ENCODE measurements around the gene ZNF362. TPM values are rescaled to one million over a fixed set of nuclear protein-coding genes. Genes with fewer than 3 reads are reported as not detected.

ZNF362 gene
- total RNA-seq, 1 experiment from 2014 or later, result 11.1 TPM

GRCh38 chr1:33256221-33256470 lies 146 bp upstream of the ZNF362 start:
- peaks cover 10 to 20% of the 10 kb centered on the region in 2 experiments for H3K4me1 ChIP-seq (ENCODE audit: control insufficient read depth in 1 of 2, insufficient read depth in 2 of 2, low read length in 2 of 2)

More at GRCh38 chr1:33256221-33256470, 146 bp upstream of the ZNF362 start:
- H3K36me3 ChIP-seq (ENCODE audit: control insufficient read depth in 1 of 2, insufficient read depth in 2 of 2, low read length in 2 of 2), result no peaks in the 10 kb centered on the region
- 0 out of 2 replicates have a peak, but pooled peaks cover 4% of the 10 kb centered on the region for H3K79me2 ChIP-seq (ENCODE audit: insufficient read depth, low read length)
- DNase-seq (ENCODE audit: low read depth, low spot score) (no peak), ATAC-seq (no peak)
- H3K4me3 ChIP-seq (replicated peaks in 1 of 2; ENCODE audit: low read depth in 1 of 2, low read length in 2 of 2), result peak overlapping the region; percentile 25 to 49; a peak in 3 of 4 replicates
- H3K9me3 ChIP-seq (ENCODE audit: control insufficient read depth in 1 of 2, insufficient read depth in 1 of 2, low read depth in 1 of 2, low read length in 2 of 2), result no peaks in the 10 kb centered on the region
- ChIA-PET RAD21 (ENCODE audit: low non-redundant PET in 1 of 2, low total read pairs in 2 of 2, uncharacterized antibody in 2 of 2, unreplicated experiment in 2 of 2) (no interaction called here), POLR2A (no interaction called here), CTCF (no interaction called here)
- no peak for TF ChIP-seq ZFX (IDR thresholded peaks at IDR 0.05)
- no peak for TF ChIP-seq CBX3 (IDR thresholded peaks at IDR 0.05; ENCODE audit: low read depth)
- TF ChIP-seq POLR2A (IDR thresholded peaks at IDR 0.05; ENCODE audit: borderline replicate concordance, extremely low read depth, insufficient read depth, insufficient read length), result no peak
- TF ChIP-seq, protein P1, sequence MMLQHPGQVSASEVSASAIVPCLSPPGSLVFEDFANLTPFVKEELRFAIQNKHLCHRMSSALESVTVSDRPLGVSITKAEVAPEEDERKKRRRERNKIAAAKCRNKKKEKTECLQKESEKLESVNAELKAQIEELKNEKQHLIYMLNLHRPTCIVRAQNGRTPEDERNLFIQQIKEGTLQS (IDR thresholded peaks at IDR 0.05), result no peak
- no peak for TF ChIP-seq SIN3A (IDR thresholded peaks at IDR 0.05; ENCODE audit: low read depth)
- TF ChIP-seq EGR1 (IDR thresholded peaks at IDR 0.05; ENCODE audit: low read depth), result no peak
- TF ChIP-seq POLR2AphosphoS5 (IDR thresholded peaks at IDR 0.05; ENCODE audit: low read depth, low read length), result no peak
- TF ChIP-seq ELF1 (IDR thresholded peaks at IDR 0.05; ENCODE audit: borderline replicate concordance, low read depth), result no peak
- TF ChIP-seq EZH2phosphoT487 (IDR thresholded peaks at IDR 0.05; ENCODE audit: borderline replicate concordance), result no peak
- no peak for TF ChIP-seq REST (IDR thresholded peaks at IDR 0.05; ENCODE audit: low read depth)
- no peak for TF ChIP-seq CEBPB (IDR thresholded peaks at IDR 0.05; ENCODE audit: low read depth)
- TF ChIP-seq YY1 (IDR thresholded peaks at IDR 0.05; ENCODE audit: extremely low read depth, insufficient replicate concordance, low read depth, low read length), result no peak
- H4K20me1 ChIP-seq (ENCODE audit: insufficient read depth), result no peaks in the 10 kb centered on the region
- intact Hi-C loops (cut with micrococcal nuclease), result no loop called here
- H3K4me2 ChIP-seq (ENCODE audit: low read length), result no peak overlapping the region
- no peak overlapping the region for H2AFZ ChIP-seq (ENCODE audit: low read depth, low read length, poor library complexity, severe bottlenecking)
- no peaks in the 10 kb centered on the region for H3K9me2 ChIP-seq (ENCODE audit: insufficient read depth)
- H3K9ac ChIP-seq (ENCODE audit: low read length), result no peak overlapping the region; the same call in 1 of the 2 replicates
- H3K27me3 ChIP-seq (ENCODE audit: insufficient read depth, low read length), result no peaks in the 10 kb centered on the region
- peak overlapping the region; percentile 95; the same call in 1 of the 2 replicates for H3K27ac ChIP-seq (ENCODE audit: low read depth, low read length)
- no TSS peak for BruUV-seq (replicated peaks)

Measured in HCT116 (cell line).